GM08714 (cell line): ENCODE results near the gene S100A2.
"Not testable (repeated sequence)": the region's sequence is repeated elsewhere in the genome, so short reads cannot be mapped to it uniquely, and the experiment has no call there.

Source experiments
- H3K4me3 ChIP-seq: fragments of 200-500 bp; sonication (Bioruptor generic); 2 replicates; pipeline ENCODE4 v1.5.1; 2014; ENCODE audit warnings: mild to moderate bottlenecking, low read length, inconsistent platforms
- ZNF274 ChIP-seq: IDR thresholded peaks from 2 replicates; pipeline ENCODE4 v1.6.1; 2012; ENCODE audit warnings: mild to moderate bottlenecking, low read depth, low read length

The S100A2 gene

GRCh38 chr1:153607381-153607780 is 41.7 kb upstream of the S100A2 start:
- no peak for TF ChIP-seq ZNF274
- H3K4me3 ChIP-seq: no peak overlapping the region

GRCh38 chr1:153606194-153606593 is 40.5 kb upstream of the S100A2 start:
- no peak for TF ChIP-seq ZNF274
- H3K4me3 ChIP-seq: no peak overlapping the region

- no peak overlapping the region for H3K4me3 ChIP-seq
- no peak for TF ChIP-seq ZNF274
Observed at GRCh38 chr1:153602749-153603148, 37.1 kb upstream of the S100A2 start.

GRCh38 chr1:153599847-153600246 is 34.2 kb upstream of the S100A2 start:
- no peak overlapping the region for H3K4me3 ChIP-seq
- no peak for TF ChIP-seq ZNF274

- no peak for TF ChIP-seq ZNF274
- no peak overlapping the region; the same call in 1 of the 2 replicates for H3K4me3 ChIP-seq
Observed at GRCh38 chr1:153598309-153599172, 32.9 kb upstream of the S100A2 start.

- no peak for TF ChIP-seq ZNF274
- H3K4me3 ChIP-seq: no peak overlapping the region
Observed at GRCh38 chr1:153597206-153597605, 31.6 kb upstream of the S100A2 start.

GRCh38 chr1:153592748-153593147 is 27.1 kb upstream of the S100A2 start:
- H3K4me3 ChIP-seq: no peak overlapping the region
- TF ChIP-seq ZNF274: no peak

- TF ChIP-seq ZNF274: no peak
Observed at GRCh38 chr1:153588482-153588881, 22.8 kb upstream of the S100A2 start.

GRCh38 chr1:153588033-153588432 is 22.4 kb upstream of the S100A2 start:
- not testable (repeated sequence) for H3K4me3 ChIP-seq

More at GRCh38 chr1:153588482-153588881, 22.8 kb upstream of the S100A2 start:
- no peak overlapping the region for H3K4me3 ChIP-seq

GRCh38 chr1:153587314-153587713 is 21.7 kb upstream of the S100A2 start:
- no peak for TF ChIP-seq ZNF274
- no peak overlapping the region for H3K4me3 ChIP-seq

- no peak for TF ChIP-seq ZNF274
- no peak overlapping the region for H3K4me3 ChIP-seq
Observed at GRCh38 chr1:153586347-153586746, 20.7 kb upstream of the S100A2 start.

GRCh38 chr1:153585006-153585405 is 19.4 kb upstream of the S100A2 start:
- TF ChIP-seq ZNF274: no peak
- H3K4me3 ChIP-seq: no peak overlapping the region

GRCh38 chr1:153583976-153584375 is 18.3 kb upstream of the S100A2 start:
- H3K4me3 ChIP-seq: no peak overlapping the region
- no peak for TF ChIP-seq ZNF274

- not testable (repeated sequence) for H3K4me3 ChIP-seq
Observed at GRCh38 chr1:153583514-153583913, 17.9 kb upstream of the S100A2 start.

GRCh38 chr1:153582836-153583235 is 17.2 kb upstream of the S100A2 start:
- not testable (repeated sequence) for H3K4me3 ChIP-seq

- H3K4me3 ChIP-seq: no peak overlapping the region
- no peak for TF ChIP-seq ZNF274
Observed at GRCh38 chr1:153578936-153579335, 13.3 kb upstream of the S100A2 start.

GRCh38 chr1:153578490-153578889 is 12.8 kb upstream of the S100A2 start:
- no peak overlapping the region for H3K4me3 ChIP-seq

More at GRCh38 chr1:153578490-153578889, 12.8 kb upstream of the S100A2 start:
- TF ChIP-seq ZNF274: no peak
